Thoracic aorta (tissue), 2 donors: ENCODE data around the gene LRRC53. TPM values are rescaled to one million over a fixed set of nuclear protein-coding genes. Genes with fewer than 3 reads are reported as not detected.

Source experiments
- ATAC-seq: fragments of 150-250 bp; one replicate; pipeline ENCODE4 v1.8.0; 2017; ENCODE audit warnings: low read depth; ENCODE audit not compliant: insufficient number of reproducible peaks, low FRiP score
- DNase-seq: peaks from one replicate; pipeline ENCODE4 v3.0.0-alpha.2; 2020; ENCODE audit warnings: low spot score
- H3K27ac ChIP-seq, 2 donors: fragments of 200-600 bp; sonication (generic); 1 replicate in 1 of 2; 2 replicates in 1 of 2; pipeline ENCODE4 v1.5.1; 2016; ENCODE audit warnings: mild to moderate bottlenecking in 2 of 2, moderate library complexity in 2 of 2
- H3K27me3 ChIP-seq: fragments of 200-600 bp; sonication (generic); replicated peaks from 2 replicates; pipeline ENCODE4 v1.6.0; 2016; ENCODE audit warnings: mild to moderate bottlenecking; ENCODE audit not compliant: insufficient read depth
- H3K36me3 ChIP-seq: fragments of 200-600 bp; sonication (generic); one replicate; pipeline ENCODE4 v1.5.1; 2016
- H3K4me1 ChIP-seq, 2 donors: fragments of 200-600 bp; sonication (generic); 1 replicate in 1 of 2; 2 replicates in 1 of 2; pipeline versions ENCODE4 v1.5.1 to v1.6.0; 2016; ENCODE audit warnings: low read depth in 2 of 2, mild to moderate bottlenecking in 1 of 2; ENCODE audit not compliant: control insufficient read depth in 1 of 2
- H3K4me3 ChIP-seq: fragments of 200-600 bp; sonication (generic); 2 replicates; pipeline ENCODE4 v1.5.1; 2016; ENCODE audit warnings: mild to moderate bottlenecking
- H3K9me3 ChIP-seq: fragments of 200-600 bp; sonication (generic); 2 replicates; pipeline ENCODE4 v1.5.1; 2016
- CTCF ChIP-seq: fragments of 200-600 bp; sonication (generic); IDR thresholded peaks from one replicate; pipeline ENCODE4 v1.5.1; 2019; ENCODE audit warnings: antibody characterized with exemption
- total RNA-seq, 2 donors: library from RNA; depleted of rRNA; stranded (reverse); fragments of >200 nt; gene quantifications; one replicate each; pipeline versions ENCODE4 v1.1.0 to v1.2.3, GENCODE V29; 2016

Gene LRRC53
- total RNA-seq, 2 donors from 2014 or later = not detected

GRCh38 chr1:74505928-74506710, 6.3 kb downstream of the LRRC53 start:
- TF ChIP-seq CTCF = no peak
- DNase-seq = no peak
- Histone ChIP-seq H3K4me3 (no peak overlapping the region), H3K27ac (no peak overlapping the region), H3K4me1 (no peaks in the 10 kb centered on the region), H3K36me3 (no peaks in the 10 kb centered on the region), H3K9me3 (no peaks in the 10 kb centered on the region), H3K27me3 (no peaks in the 10 kb centered on the region)
- ATAC-seq = no peak

DNA sequence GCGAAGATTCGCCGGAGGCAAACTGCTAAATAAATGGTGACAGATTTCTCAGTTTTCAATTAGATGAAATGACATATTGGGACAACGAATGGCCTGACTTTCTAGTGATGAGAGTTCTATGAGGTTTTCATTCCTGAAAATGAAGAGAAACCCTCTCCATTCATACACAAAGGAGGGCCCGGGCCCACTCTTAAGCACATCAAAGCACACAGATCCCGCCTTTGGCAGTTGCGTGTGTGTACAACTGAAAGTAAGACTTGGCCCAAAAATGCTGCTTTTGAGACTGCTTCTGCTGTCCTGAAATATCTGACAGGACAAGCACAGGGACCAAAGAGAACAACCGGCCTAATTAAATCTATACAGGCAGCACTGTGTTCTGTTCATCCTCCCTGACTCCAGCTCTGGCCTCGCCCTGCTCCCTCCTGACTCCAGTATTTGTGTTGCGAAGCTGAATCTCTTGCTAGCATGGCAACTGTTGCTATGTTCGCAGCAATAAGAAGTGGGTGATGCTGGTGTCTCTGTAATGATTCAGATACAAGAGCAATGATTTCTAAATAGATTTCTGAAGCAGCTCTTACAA, 7.4 kb downstream of the LRRC53 start:
- H3K4me3 ChIP-seq = no peak overlapping the region
- ATAC-seq (no peak), DNase-seq (no peak)
- no peaks in the 10 kb centered on the region for H3K9me3 ChIP-seq
- TF ChIP-seq CTCF = no peak
- no peaks in the 10 kb centered on the region for H3K27me3 ChIP-seq
- no peaks in the 10 kb centered on the region for H3K36me3 ChIP-seq
- H3K4me1 ChIP-seq = no peaks in the 10 kb centered on the region
- no peak overlapping the region for H3K27ac ChIP-seq

- ATAC-seq (no peak), DNase-seq (no peak)
- peak; percentile 25 for TF ChIP-seq CTCF
- Histone ChIP-seq H3K27me3 (no peaks in the 10 kb centered on the region), H3K27ac (no peak overlapping the region), H3K9me3 (no peaks in the 10 kb centered on the region), H3K4me3 (no peak overlapping the region), H3K36me3 (no peaks in the 10 kb centered on the region), H3K4me1 (no peaks in the 10 kb centered on the region)
Measured at GRCh38 chr1:74504125-74504932, 8.1 kb downstream of the LRRC53 start.

DNA sequence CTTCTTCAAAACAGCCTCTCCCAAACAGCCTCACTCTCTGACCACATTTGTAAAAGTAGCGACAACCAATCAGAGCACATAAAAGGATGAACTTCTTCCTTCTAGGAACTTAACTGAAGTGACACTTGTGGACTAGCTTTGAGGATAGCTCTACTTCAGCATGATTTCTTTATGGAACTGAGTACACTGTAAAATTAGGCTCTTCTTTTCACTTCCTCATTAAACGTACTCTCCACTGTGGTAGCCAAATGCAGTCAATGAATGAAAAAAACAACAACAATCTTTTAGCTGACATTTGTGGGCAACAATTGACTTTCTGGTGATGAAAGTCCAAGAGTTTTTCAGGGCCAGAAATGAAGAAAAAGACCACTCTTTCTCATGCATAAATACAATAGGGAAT, 9.6 kb downstream of the LRRC53 start:
- H3K9me3 ChIP-seq = no peaks in the 10 kb centered on the region
- DNase-seq (no peak), ATAC-seq (no peak)
- no peak overlapping the region for H3K4me3 ChIP-seq
- TF ChIP-seq CTCF = no peak
- no peaks in the 10 kb centered on the region for H3K4me1 ChIP-seq
- no peaks in the 10 kb centered on the region for H3K36me3 ChIP-seq
- no peaks in the 10 kb centered on the region for H3K27me3 ChIP-seq
- H3K27ac ChIP-seq = no peak overlapping the region

GRCh38 chr1:74502432-74502831, 10.0 kb downstream of the LRRC53 start:
- no peaks in the 10 kb centered on the region for H3K9me3 ChIP-seq
- no peaks in the 10 kb centered on the region for H3K27me3 ChIP-seq
- H3K4me3 ChIP-seq = no peak overlapping the region
- H3K27ac ChIP-seq = no peak overlapping the region
- H3K36me3 ChIP-seq = no peaks in the 10 kb centered on the region
- no peak for TF ChIP-seq CTCF
- ATAC-seq = no peak
- no peak for DNase-seq
- H3K4me1 ChIP-seq = no peaks in the 10 kb centered on the region
